Measurements from ENCODE around the gene OXNAD1.

OXNAD1 gene

GRCh38 chr3:16264708-16265454 lies at the start of gene OXNAD1, which contains the start of gene DPH3:
OXNAD1 (plus strand) TSS chr3:16265212; CDS start chr3:16270953, 5,741 bp downstream.
DPH3 (minus strand) TSS chr3:16264943; CDS start chr3:16264876, 67 bp downstream.
- Histone ChIP-seq H4K20me1 (ENCODE audit: insufficient read depth, low read length) (no peaks in the 10 kb centered on the region), H3K4me3 (ENCODE audit: low read length) (peak within 1 kb of the TSS; percentile 97), H3K4me2 (ENCODE audit: low read depth, low read length) (peak within 1 kb of the TSS; percentile 92), H3K27ac (ENCODE audit: low read length) (peak within 1 kb of the TSS; percentile 94), H3K9me3 (replicated peaks; ENCODE audit: insufficient read depth, low read length) (no peaks in the 10 kb centered on the region), H3K79me2 (ENCODE audit: low read length) (peaks cover 82% of the 10 kb centered on the region), H3K27me3 (replicated peaks; ENCODE audit: insufficient read depth, low read length) (no peaks in the 10 kb centered on the region), H3K9ac (ENCODE audit: low read length) (peak within 1 kb of the TSS; percentile 98), H3K9me2 (replicated peaks; ENCODE audit: insufficient read depth, low read length) (no peaks in the 10 kb centered on the region), H3F3A (ENCODE audit: insufficient read depth, low read length) (peaks cover 27% of the 10 kb centered on the region), H3K36me3 (replicated peaks; ENCODE audit: insufficient read depth, low read length) (peaks cover 2% of the 10 kb centered on the region; the same call in 1 of the 2 replicates), H2AFZ (ENCODE audit: low read length) (peak within 1 kb of the TSS; percentile 72), H3K4me1 (ENCODE audit: low read length) (peaks cover 8% of the 10 kb centered on the region; the same call in 1 of the 2 replicates)
- DNase-seq = peak; percentile 100
- TF ChIP-seq EZH2 (optimal IDR thresholded peaks at IDR 0.05; ENCODE audit: low read depth, low read length) = no peak
- no peak for TF ChIP-seq EZH2phosphoT487 (IDR thresholded peaks at IDR 0.05; ENCODE audit: low read length)
- no peak for TF ChIP-seq CTCF (IDR thresholded peaks at IDR 0.05; ENCODE audit: low read length)

- Histone ChIP-seq H3K27ac (ENCODE audit: low read length) (no peak overlapping the region), H3K4me2 (ENCODE audit: low read depth, low read length) (no peak overlapping the region), H3K4me3 (ENCODE audit: low read length) (no peak overlapping the region), H3K4me1 (ENCODE audit: low read length) (no peaks in the 10 kb centered on the region), H3K9me2 (replicated peaks; ENCODE audit: insufficient read depth, low read length) (no peaks in the 10 kb centered on the region), H3K79me2 (ENCODE audit: low read length) (no peaks in the 10 kb centered on the region), H3K27me3 (replicated peaks; ENCODE audit: insufficient read depth, low read length) (no peaks in the 10 kb centered on the region), H3K9me3 (replicated peaks; ENCODE audit: insufficient read depth, low read length) (no peaks in the 10 kb centered on the region), H3K9ac (ENCODE audit: low read length) (no peak overlapping the region), H4K20me1 (ENCODE audit: insufficient read depth, low read length) (no peaks in the 10 kb centered on the region), H3F3A (ENCODE audit: insufficient read depth, low read length) (no peaks in the 10 kb centered on the region), H2AFZ (ENCODE audit: low read length) (no peak overlapping the region), H3K36me3 (replicated peaks; ENCODE audit: insufficient read depth, low read length) (no peaks in the 10 kb centered on the region)
- no peak for TF ChIP-seq EZH2phosphoT487 (IDR thresholded peaks at IDR 0.05; ENCODE audit: low read length)
- TF ChIP-seq CTCF (IDR thresholded peaks at IDR 0.05; ENCODE audit: low read length) = no peak
- no peak for TF ChIP-seq EZH2 (optimal IDR thresholded peaks at IDR 0.05; ENCODE audit: low read depth, low read length)
- DNase-seq = no peak
These were observed 48.6 kb upstream of the OXNAD1 start for GRCh38 chr3:16216373-16216935.

- Histone ChIP-seq H4K20me1 (ENCODE audit: insufficient read depth, low read length) (no peaks in the 10 kb centered on the region), H3K36me3 (replicated peaks; ENCODE audit: insufficient read depth, low read length) (no peaks in the 10 kb centered on the region), H3F3A (ENCODE audit: insufficient read depth, low read length) (no peaks in the 10 kb centered on the region), H3K4me1 (ENCODE audit: low read length) (no peaks in the 10 kb centered on the region), H3K4me3 (ENCODE audit: low read length) (no peak overlapping the region), H3K27ac (ENCODE audit: low read length) (no peak overlapping the region), H3K79me2 (ENCODE audit: low read length) (no peaks in the 10 kb centered on the region), H3K9me2 (replicated peaks; ENCODE audit: insufficient read depth, low read length) (no peaks in the 10 kb centered on the region), H3K9me3 (replicated peaks; ENCODE audit: insufficient read depth, low read length) (no peaks in the 10 kb centered on the region), H3K9ac (ENCODE audit: low read length) (no peak overlapping the region), H3K27me3 (replicated peaks; ENCODE audit: insufficient read depth, low read length) (no peaks in the 10 kb centered on the region), H2AFZ (ENCODE audit: low read length) (no peak overlapping the region), H3K4me2 (ENCODE audit: low read depth, low read length) (no peak overlapping the region)
- no peak for DNase-seq
- TF ChIP-seq EZH2 (optimal IDR thresholded peaks at IDR 0.05; ENCODE audit: low read depth, low read length) (no peak), EZH2phosphoT487 (IDR thresholded peaks at IDR 0.05; ENCODE audit: low read length) (no peak), CTCF (IDR thresholded peaks at IDR 0.05; ENCODE audit: low read length) (no peak)
These were observed 45.2 kb upstream of the OXNAD1 start for GRCh38 chr3:16219777-16220176.

Data from MM.1S (cell line).